GM12891 (cell line): ENCODE data around the gene ARRB2.

Source experiments
- POLR2A ChIP-seq: IDR thresholded peaks from 2 replicates; pipeline ENCODE4 v1.6.1; 2011; ENCODE audit warnings: low read depth, low read length, control low read depth
- POLR2AphosphoS5 ChIP-seq: IDR thresholded peaks from 2 replicates; pipeline ENCODE4 v1.6.1; 2011; ENCODE audit warnings: low read depth, low read length, control low read depth
- POU2F2 ChIP-seq: IDR thresholded peaks from 2 replicates; pipeline ENCODE4 v1.6.1; 2011; ENCODE audit warnings: low read depth, mild to moderate bottlenecking, control low read depth, low read length, moderate library complexity
- SPI1 ChIP-seq: IDR thresholded peaks from 2 replicates; pipeline ENCODE4 v1.6.1; 2011; ENCODE audit warnings: low read depth, low read length, control low read depth
- TAF1 ChIP-seq: IDR thresholded peaks from 2 replicates; pipeline ENCODE4 v1.6.1; 2011; ENCODE audit warnings: low read depth, low read length, control low read depth

- TF ChIP-seq TAF1 = no peak
- no peak for TF ChIP-seq POLR2A
- no peak for TF ChIP-seq POLR2AphosphoS5
- no peak for TF ChIP-seq POU2F2
- no peak for TF ChIP-seq SPI1
Measured at GRCh38 chr17:4693416-4693815, 17.0 kb upstream of the ARRB2 start.
